ENCODE results near the gene NECTIN2.
A peak's percentile ranks its signal among the peaks of the same experiment; 100 is the strongest.

NECTIN2 gene

GRCh38 chr19:44845612-44846454, at the start of gene NECTIN2:
NECTIN2 (plus strand) TSS chr19:44846297; CDS start chr19:44846526, 229 bp downstream.
- DNase-seq (ENCODE audit: low spot score): peak; percentile 98

- no peak for DNase-seq (ENCODE audit: low spot score)
Observed at GRCh38 chr19:44796701-44797115, 49.4 kb upstream of the NECTIN2 start.

GRCh38 chr19:44799627-44800346, 46.3 kb upstream of the NECTIN2 start:
- DNase-seq (ENCODE audit: low spot score): no peak

- peak; percentile 74 for DNase-seq (ENCODE audit: low spot score)
Observed at GRCh38 chr19:44800461-44800860, 45.6 kb upstream of the NECTIN2 start.

GRCh38 chr19:44803442-44804428, 42.4 kb upstream of the NECTIN2 start:
- no peak for DNase-seq (ENCODE audit: low spot score)

- DNase-seq (ENCODE audit: low spot score): no peak
Observed at GRCh38 chr19:44806291-44806690, 39.8 kb upstream of the NECTIN2 start.

GRCh38 chr19:44807162-44807561, 38.9 kb upstream of the NECTIN2 start:
- DNase-seq (ENCODE audit: low spot score): peak; percentile 72

- DNase-seq (ENCODE audit: low spot score): peak; percentile 89
Observed at GRCh38 chr19:44807652-44808462, 38.2 kb upstream of the NECTIN2 start.

- DNase-seq (ENCODE audit: low spot score): peak; percentile 68
Observed at GRCh38 chr19:44808463-44809371, 37.4 kb upstream of the NECTIN2 start, which contains the start of gene BCAM. BCAM (plus strand) TSS chr19:44809103; CDS start chr19:44809125, 22 bp downstream.

- DNase-seq (ENCODE audit: low spot score): no peak
Observed at GRCh38 chr19:44809577-44810233, 36.4 kb upstream of the NECTIN2 start.

GRCh38 chr19:44810234-44811121, 35.6 kb upstream of the NECTIN2 start:
- no peak for DNase-seq (ENCODE audit: low spot score)

- no peak for DNase-seq (ENCODE audit: low spot score)
Observed at GRCh38 chr19:44811122-44811419, 35.0 kb upstream of the NECTIN2 start.

- no peak for DNase-seq (ENCODE audit: low spot score)
Observed at GRCh38 chr19:44812142-44812718, 33.9 kb upstream of the NECTIN2 start.

GRCh38 chr19:44813070-44813840, 32.8 kb upstream of the NECTIN2 start:
- peak; percentile 38 for DNase-seq (ENCODE audit: low spot score)

- DNase-seq (ENCODE audit: low spot score): no peak
Observed at GRCh38 chr19:44813841-44814470, 32.1 kb upstream of the NECTIN2 start.

GRCh38 chr19:44814517-44814916, 31.6 kb upstream of the NECTIN2 start:
- no peak for DNase-seq (ENCODE audit: low spot score)

- DNase-seq (ENCODE audit: low spot score): no peak
Observed at GRCh38 chr19:44816301-44816700, 29.8 kb upstream of the NECTIN2 start.

Data from kidney tubule cell (primary cell).